Stimulated activated CD4-positive, alpha-beta T cell treated with anti-CD3 and anti-CD28 coated beads, Interleukin-4, amount 100 ng/mL, for 48 hours (primary cell): ENCODE data around the gene GMDS.

ENCODE experiments used
- DNase-seq, 2 donors: peaks; one replicate each; pipeline ENCODE4 v3.0.0-alpha.2; 2020; ENCODE audit warnings: low read depth in 2 of 2

The GMDS gene

DNA sequence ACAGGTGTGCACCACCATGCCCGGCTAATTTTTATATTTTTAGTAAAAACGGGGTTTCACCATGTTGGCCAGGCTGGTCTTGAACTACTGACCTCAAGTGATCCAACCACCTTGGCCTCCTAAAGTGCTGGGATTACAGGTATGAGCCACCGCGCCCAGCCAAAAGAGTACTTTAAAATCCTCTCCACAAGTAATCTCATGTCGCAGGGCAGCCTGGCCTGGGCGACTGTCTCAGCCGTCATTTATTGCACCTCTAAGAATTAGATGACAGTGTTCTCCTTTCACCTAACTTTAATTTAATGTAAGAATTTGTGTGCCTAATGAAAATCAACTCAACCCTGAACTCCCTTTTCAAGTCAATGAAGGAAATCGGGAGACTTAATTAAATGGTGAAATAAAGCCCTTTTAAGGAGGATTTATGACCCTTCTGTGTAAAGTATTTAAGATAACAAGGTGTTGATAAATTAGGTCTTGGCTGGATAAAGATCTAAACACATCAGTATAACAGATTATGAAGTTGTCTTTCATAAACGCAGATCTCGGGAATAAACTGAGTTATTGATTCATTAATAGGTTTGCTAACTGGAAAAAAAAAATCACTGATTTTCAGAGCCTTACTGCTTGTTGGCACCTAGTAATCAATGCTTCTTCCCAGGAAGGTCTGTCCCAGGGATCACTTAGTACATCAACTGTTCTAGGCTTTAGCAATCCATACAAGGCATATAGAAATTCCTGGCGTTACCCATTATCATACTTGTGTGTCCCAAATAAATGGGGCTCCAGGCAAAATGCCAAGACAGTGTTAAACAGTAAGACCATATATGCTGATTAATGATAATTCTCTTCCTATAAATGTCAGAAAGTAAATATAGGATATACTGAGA, 209.3 kb downstream of the GMDS start:
- DNase-seq: no peak

DNA sequence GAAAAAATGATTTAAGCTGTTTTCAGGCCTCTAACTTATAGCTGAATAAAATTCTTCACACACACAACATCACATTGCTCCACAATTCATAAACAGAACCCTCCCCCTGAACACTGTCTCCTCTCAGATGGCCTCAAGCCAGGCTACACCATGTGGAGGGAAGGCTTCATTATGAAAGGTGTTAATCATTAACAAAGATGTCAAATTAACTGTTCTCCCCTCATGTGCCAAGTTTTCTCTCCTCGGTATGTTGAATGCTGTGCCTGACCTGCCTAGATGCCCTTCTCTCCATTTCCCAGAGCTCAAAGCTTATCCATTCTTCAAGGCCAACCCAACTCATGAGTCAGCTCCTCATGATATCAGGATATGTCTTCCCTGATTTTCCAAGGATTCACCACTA, 210.4 kb downstream of the GMDS start:
- no peak for DNase-seq

DNA sequence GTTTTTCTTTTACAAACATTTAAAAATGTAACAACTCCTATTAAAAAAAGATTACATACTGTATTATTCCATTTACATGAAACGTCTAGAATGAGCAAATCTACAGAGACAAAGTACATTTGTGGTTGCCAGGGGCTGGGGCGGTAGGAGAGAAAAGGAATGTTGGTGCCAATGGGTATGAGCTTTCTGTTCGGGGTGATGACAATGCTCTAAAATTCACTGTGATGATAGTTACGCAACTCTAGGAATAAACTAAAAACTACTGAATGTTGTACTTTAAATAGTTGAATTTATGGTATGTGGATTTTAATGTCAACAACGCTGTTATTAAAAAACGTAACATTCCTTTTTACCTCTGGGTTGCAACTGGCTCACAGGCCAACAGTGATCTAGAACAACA, 211.1 kb downstream of the GMDS start:
- DNase-seq: no peak

DNA sequence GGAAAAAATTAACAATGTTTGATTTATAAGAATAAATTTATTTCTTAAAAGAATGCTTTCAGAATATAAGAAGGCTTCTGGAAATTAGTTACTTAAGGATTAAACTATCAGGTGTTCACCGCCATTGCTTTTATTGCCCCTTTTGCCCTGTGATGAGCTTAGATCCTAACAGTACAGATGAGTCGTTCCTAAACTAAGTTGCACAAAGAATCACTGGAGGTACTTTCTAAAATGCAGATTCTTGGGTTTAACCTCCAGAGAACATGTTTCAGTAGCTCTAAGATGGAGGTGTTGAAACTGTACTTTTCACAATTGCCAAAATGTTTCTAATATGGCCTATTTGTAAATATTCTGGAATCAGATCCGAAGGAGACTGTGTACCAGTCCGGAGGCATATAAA, 211.9 kb downstream of the GMDS start:
- no peak for DNase-seq

DNA sequence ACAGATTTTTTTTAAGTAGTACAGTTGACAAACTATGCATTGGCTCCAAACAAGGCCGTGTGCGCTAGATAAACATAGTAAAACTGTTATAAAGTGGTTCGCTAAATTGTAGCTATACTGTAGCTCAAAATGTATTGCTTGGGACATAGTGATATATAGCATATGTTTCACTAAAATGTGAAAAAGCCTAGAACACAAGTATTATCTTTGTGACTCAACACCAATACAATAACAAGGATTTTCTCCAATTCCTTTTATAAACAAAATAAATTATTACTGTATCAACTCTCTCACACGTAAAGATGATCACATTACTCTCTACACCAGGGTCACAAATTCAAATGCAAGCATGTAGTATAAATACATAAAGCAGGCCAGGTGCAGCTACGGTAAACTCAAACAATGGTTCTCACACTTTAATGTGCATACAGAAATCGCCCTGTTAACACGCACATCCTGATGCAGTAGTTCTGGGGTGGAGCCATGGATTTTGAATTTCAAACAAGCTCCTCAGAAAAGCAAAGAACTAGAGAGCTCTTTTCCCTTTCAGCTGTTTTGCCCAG, 214.6 kb downstream of the GMDS start:
- no peak for DNase-seq

DNA sequence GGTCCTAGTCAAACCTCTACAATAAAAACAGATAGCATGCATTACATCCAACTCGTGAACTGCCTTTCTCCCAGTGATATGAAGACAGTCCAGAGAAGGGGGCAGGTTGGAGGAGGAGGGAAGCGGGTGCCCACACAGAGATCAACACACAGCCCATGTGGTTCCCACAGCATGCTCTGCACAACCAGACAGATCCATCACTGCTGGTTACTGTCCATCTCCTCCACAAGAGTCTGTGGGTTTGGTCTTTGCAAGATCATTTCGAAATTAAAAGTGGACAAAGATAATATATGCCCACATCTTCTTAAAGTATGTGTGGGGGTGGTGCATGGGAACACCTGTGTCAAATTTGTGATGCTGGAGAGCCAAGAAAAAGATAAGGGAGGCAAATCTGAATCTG, 215.5 kb downstream of the GMDS start:
- DNase-seq: no peak

DNA sequence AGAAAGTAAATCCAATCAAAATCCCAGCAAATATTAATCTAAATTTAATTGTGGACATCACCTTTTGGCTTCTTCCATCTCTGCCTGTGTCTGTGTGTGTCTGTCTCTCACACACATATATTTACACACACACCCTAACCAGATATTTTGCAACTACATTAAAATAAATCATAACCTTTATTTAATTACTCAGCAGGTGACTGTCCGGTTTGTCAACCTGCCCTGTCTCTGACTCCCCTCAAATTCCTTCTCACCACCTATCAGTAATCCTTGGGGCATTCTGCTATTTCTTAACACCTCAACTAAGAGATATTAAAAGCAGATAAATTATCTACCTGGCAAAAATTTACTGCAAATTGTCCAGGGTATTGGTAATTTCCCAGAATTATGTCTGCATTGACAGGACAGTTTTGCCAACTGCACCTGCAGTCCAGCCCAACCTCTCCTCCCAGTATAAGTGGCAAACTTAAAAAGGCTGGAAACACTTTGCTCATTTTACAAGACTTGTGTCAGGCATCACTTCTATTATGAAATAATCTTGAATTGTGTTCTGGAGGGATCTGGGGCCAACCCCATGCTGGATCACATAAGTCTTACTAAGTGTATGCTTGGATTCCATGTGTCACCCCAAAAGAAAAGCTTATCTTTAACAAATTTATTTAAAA, 216.1 kb downstream of the GMDS start:
- DNase-seq: no peak

DNA sequence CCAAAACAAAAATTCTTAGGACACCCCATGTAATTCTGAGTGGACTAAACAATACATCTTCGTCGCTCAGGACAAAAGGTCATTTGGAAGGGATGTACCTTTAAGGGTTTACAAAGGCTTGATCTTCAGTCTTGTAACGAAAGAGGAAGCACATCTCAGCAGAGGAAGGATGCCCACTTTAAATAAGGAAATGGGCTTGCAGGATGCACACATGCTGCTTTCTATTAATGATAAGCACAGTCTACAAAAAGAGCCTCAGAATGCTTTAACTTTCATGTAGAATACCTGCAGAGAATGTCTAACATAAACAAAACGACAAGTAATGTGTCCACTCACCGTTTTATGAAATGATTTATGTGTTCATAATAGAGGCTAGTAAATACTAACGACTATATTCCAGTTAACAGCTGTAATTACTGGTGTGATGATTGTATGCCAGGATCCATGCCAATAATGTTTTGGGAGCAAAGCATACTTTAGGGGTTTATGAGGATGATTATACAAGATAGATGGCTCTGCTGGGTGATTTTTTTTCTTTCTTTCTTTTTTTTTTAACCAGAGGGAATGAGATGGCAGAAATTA, 216.9 kb downstream of the GMDS start:
- no peak for DNase-seq

DNA sequence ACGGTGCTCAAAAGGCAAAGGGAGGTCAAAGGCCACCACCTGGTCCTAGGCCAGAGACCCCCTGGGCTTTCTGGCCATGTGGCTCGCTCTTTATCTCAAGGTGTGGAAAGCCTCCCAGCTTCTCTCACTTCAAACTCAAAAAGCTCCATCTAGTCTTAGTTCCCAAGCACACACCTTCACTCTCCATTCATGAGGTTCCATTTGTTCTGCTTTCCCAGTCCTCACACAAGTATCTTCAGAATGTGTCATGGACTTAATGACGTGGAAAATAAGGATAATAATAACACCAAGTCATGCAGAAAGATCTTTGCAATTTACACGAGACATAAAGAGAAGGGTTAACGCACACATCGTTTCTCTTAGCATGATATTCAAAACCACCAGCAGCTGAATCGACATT, 219.3 kb downstream of the GMDS start:
- no peak for DNase-seq

DNA sequence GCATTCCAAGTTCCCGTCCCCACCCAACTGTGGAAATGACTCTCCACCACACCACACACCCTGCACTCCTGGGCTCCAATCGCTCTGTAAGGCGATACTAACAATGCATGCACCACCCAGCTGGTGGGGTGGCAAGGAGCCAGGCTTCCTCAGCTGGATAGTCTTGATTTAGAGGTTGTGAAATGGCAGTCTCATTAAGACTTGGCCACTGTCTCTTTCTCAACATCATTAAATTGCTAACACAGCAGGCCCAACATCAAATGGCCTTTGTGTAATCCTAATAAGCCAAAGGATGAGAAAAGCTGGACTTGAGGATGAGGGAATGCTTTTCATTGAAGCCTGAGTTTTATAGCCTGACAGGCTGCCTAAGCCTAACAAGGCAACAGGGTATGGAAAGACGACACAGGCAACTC, 223.7 kb downstream of the GMDS start:
- no peak for DNase-seq

DNA sequence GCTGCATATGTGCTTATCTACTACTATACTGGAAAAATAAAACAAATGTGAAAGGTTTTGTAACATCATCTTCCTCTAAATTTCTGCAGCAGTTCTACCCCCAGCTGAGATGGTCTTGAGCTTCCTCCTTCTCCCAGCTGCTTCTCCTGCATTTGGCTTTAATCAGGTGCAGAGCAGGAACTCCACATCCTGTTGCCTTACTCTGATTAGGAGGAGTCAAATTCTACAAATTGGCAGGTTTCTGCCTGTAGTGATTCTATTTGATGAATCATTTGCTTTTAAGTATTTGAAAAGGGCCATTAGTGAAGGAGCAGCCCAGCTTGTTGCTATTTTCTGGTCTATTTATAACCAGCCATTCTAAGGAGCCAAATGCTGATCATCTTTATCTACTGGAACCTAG, 224.5 kb downstream of the GMDS start:
- DNase-seq: no peak

DNA sequence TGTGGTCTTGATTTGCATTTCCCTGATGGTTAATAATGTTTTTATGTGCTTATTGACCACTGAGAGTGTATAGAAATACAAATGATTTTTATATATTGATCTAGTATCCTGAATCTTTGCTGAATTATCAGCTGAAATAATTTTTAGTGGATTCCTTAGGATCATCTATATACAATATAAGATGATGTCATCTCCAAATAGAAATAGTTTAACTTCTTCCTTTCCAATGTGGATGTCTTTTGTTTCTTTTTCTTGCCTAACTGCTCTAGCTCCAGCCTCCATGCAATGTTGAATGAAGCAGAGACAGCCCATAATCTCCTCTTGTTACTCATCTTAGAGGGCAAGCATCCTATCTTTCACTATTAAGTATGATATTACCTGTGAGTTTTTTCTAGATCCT, 226.4 kb downstream of the GMDS start:
- DNase-seq: no peak

DNA sequence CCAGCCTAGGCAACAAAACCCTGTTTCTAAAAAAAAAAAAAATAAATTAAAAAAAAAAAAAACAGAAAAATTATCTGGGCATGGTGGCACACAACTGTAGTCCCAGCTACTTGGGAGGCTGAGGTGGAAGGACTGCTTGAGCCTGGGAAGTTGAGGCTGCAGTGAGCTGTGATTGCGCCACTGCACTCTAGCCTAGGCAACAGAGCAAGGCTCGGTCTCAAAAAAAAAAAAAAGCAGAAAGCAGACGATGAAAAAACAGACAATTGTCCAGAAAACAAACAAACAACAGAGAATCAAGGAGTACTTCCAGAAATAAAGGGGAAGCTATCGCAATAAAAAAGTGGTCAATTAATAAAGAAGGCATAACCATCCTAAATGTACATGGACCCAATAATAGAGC, 229.4 kb downstream of the GMDS start:
- DNase-seq: no peak

DNA sequence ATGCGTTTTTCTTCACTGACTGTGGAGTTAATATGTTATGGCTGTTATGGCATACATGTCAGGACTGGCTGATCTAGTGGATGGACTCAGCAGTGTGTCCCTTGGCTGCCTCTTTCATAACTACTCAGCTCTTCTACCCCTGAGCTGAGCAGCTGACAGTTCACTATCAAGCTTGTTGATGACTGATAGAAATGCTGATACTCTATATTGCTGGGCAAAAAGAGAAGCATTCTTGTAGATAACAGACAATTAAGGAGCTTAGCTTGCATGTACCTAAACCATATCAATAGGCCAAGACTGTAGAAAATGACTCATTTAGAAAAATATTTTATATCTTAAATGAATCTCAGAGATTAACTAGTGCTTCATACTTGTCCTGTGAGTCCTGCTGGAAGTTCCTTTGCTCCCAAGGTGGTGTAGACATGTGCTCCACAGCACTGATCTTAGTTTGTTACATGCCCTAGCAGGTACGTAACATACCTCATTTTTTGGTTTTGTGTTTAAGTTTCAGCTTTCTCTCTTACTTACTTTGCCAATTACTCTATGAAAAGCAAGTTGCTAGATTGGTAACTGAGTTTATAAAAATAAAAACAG, 236.9 kb downstream of the GMDS start:
- DNase-seq: no peak

DNA sequence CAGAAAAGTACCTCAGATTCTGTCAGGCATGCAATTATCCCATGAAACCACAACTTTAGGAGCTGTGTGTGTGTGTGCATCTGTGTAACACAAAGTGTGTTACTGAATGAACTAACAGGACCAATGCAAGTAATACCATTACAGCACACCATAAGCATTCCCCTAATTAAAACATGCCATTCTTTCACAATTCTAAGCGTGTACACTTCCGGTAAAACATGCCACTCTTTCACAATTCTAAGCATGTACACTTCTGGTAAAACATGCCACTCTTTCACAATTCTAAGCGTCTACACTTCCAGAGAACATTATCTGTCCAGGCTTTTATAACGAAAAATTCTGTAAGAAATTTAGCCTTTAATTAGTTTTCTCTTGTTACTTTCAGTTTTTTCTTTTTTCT, 238.2 kb downstream of the GMDS start:
- DNase-seq: no peak

DNA sequence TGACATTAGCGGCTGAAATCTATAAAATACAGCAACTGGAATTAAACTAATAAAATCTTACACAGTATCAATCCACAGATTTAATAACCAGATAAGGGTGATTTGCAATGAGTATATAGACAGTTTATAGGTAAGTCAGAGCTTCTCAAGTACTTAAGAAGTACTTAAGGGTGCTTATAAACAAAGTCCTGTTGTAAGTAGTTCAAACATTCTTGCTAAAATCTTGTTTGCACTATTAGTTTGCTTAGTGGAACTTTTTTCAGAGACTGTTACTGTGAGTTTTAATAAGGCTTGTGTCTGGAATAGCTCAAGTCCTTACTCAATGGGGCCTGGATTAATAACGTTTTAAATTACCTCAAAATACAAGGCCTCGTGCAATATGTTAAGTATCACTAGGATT, 240.5 kb downstream of the GMDS start:
- DNase-seq: no peak

DNA sequence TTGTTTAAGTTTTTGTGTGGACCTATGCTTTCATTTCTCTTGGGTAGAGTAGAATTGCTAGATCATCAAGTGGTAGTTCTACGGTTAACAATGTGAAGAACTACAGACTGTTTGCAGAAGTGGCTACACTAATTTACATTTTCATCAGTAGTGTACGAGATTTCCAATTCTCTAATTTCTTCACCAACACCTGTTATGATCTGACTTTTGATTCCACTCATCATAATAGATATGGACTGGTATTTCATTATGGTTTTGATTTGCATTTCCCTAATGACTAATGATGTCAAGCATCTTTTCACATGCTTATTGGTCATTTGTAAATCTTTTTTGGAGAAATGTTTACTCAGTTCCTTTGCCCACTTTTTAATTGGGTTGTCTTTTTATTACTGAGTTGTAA, 244.4 kb downstream of the GMDS start:
- no peak for DNase-seq

DNA sequence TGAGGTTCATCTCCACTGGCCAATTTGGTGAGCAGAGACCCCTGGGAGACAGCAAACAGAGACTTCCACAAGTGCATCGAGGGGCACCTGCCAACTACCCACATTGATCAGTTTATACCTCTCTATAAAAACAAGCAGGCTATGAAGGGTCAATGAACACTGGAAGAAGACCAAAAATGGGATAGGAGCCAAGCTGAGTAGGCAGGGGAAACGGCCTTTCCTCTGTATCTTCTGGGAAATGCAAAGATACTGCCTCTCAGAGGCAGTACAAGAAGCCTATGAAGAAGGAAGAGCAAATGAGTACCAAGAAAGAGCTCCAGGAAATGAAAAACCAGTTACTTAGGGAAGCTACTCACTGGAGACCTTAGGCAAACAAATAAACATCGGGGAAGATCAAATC, 247.7 kb downstream of the GMDS start:
- no peak for DNase-seq

DNA sequence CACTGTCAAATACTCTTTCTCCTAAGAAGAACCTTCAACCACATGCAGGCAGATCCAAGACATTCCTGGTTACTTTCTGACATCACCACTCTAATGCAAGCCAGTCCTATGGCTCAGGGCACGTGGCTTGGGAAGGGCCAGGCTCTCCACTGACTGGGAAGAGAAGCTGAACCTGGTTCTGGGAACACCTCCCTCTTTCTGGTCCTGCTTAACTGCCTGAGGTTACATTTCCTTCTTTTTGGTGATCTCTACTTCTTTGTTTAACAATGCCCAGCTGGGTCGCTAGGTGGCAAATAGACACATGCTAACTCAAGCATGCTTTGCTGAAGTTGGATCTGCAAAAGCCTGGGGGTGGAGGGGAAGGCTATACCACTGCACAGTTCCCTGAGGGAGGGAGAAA, 249.8 kb downstream of the GMDS start:
- no peak for DNase-seq

DNA sequence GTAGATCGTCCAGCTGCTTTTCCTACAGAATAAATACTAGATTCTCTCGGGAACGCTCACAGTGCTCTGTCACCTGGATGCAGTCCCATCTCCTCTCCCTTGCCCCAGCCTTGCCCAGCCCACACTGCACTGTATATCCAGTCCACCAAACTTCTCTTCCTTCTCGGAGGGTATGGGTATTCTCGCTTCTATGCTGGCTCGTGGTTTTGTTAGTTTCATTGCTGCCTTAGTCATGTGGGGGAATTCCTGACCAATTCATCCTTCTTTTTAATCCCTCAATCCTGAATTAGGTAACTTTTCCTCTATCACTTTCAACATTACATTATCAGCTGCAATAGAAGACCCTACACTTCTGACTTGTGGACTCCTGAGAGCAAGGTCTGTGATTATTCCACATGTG, 252.4 kb downstream of the GMDS start:
- no peak for DNase-seq

DNA sequence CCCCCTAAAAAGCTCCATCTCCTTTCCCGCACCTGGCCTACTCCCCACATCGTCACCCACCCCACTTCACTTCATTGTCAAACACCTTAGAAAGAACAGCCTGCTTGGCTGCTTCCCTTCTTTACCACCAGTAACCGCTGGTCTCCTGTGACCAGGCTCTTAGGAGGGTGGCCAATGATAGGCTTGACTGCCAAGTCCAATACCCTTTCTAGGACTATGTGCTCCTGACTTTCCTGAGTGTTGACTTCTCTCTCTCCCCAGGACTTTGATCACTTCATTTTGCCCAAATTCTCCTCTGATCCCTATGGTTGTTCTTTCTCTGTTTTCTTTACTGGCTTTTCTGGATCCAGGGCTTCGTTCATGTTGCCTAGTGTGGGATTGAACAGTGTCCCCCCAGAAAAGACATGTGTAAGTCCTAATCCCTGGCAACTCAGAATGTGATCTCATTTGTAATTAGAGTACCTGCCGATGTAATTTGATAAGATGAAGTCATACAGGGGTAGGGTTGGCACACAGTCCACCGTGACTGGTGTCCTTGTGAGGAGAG, 254.0 kb downstream of the GMDS start:
- DNase-seq: no peak

DNA sequence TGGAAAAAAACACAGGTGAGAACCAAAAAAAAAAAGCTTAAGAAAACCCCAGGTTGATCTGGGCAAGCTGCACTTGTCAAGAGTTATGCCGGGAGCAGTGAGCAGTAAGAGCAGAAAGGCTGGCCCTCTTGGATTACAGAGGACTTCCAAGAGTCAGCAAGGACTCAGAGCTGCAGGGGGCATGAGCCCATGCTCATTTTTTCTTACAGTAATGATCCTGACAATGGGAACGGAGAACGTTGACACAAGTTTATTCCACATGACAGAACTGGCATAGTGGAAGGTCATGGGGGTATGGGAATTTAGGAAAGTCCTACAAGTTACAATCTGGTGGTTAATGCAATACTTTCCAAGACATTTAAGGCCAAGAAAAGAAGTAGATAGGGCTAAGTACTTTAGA, 256.6 kb downstream of the GMDS start:
- DNase-seq: no peak
